Neural progenitor cell (in vitro differentiated cells): Measurements from ENCODE around the gene AK8.

ENCODE experiments used
- CTCF ChIP-seq: fragments of 200-600 bp; sonication (generic); IDR thresholded peaks from 2 replicates; pipeline ENCODE4 v1.5.1; 2017; ENCODE audit warnings: antibody characterized with exemption, mild to moderate bottlenecking
- EZH2 ChIP-seq: fragments of 200-600 bp; sonication (generic); IDR thresholded peaks from 2 replicates; pipeline ENCODE4 v1.6.1; 2017; ENCODE audit warnings: antibody characterized with exemption, mild to moderate bottlenecking, moderate library complexity
- EZH2phosphoT487 ChIP-seq: fragments of 200-600 bp; sonication (generic); IDR thresholded peaks from 2 replicates; pipeline ENCODE4 v1.6.1; 2017; ENCODE audit warnings: antibody characterized with exemption

DNA sequence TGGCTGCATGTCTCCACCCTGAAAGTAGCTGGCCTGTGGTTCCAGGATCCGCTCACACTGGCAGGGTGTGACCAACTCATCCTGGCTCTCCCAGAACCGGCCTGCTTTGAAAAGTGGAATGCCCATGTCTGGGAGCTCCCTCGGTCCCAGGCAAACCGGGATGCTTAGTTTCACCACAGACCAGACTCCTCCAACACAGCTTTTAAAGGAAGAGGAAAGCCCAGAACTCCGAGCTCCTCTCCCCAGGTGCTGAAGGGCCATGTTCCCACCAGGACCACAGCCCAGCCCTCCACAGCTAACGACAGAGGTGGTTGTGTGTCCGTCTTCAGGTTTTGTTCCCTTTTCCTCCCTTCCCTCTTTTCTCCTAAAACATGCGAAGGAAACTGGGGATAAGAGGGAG is 169.8 kb downstream of the AK8 start:
- TF ChIP-seq EZH2 (no peak), CTCF (no peak), EZH2phosphoT487 (no peak)
